Lower leg skin (tissue), 4 donors: ENCODE measurements around the gene ANKDD1B. TPM values are rescaled to one million over a fixed set of nuclear protein-coding genes. Genes with fewer than 3 reads are reported as not detected.
"Not testable (repeated sequence)": the region's sequence is repeated elsewhere in the genome, so short reads cannot be mapped to it uniquely, and the experiment has no call there.

Experiments
- DNase-seq, 2 donors: peaks; one replicate each; pipeline ENCODE4 v3.0.0-alpha.2; 2019; ENCODE audit warnings: low spot score in 2 of 2
- H3K4me3 ChIP-seq: fragments of 200-600 bp; sonication (generic); 2 replicates; pipeline ENCODE4 v1.5.1; 2017; ENCODE audit warnings: mild to moderate bottlenecking, low read depth; ENCODE audit not compliant: poor library complexity, severe bottlenecking
- POLR2A ChIP-seq, 2 donors: fragments of 450-650 bp; IDR thresholded peaks; one replicate each; pipeline ENCODE4 v1.6.1; 2016 to 2017; ENCODE audit warnings: antibody characterized with exemption in 2 of 2, mild to moderate bottlenecking in 1 of 2, moderate library complexity in 1 of 2
- WGBS, 2 donors: methylation state at CpG; one replicate each; pipeline ENCODE4 v1.1.5; 2018; 5-methylcytosine and 5-hydroxymethylcytosine counted together
- intact Hi-C: fragments of 100-400 bp; cut with DNase I; formaldehyde crosslinking; loops from one replicate; pipeline ENCODE4 v1.15.0; 2023; ENCODE audit warnings: low total_unique reads
- total RNA-seq, 4 donors: library from RNA; depleted of rRNA; stranded (reverse); fragments of >200 nt; gene quantifications; one replicate each; pipeline ENCODE4 v1.1.0, GENCODE V29; 2016
- TF ChIP-seq, protein P1 (sequence below), 3 donors: fragments of 450-650 bp; IDR thresholded peaks; one replicate each; pipeline ENCODE4 v1.5.1; 2016; ENCODE audit warnings: antibody characterized with exemption in 3 of 3, mild to moderate bottlenecking in 3 of 3, moderate library complexity in 2 of 3

ANKDD1B gene
- total RNA-seq, result 1 to 10 TPM in 1 of 4 donors, under 1 TPM in 2, not detected in 1; 0.21 to 1.1 (median 0.45) TPM

- 7% methylated on average over 29 to 37 of the region's 52 CpGs for WGBS, 2 donors
- peak in 1 of 2 donors; percentile 90 for DNase-seq
- TF ChIP-seq, protein P1, sequence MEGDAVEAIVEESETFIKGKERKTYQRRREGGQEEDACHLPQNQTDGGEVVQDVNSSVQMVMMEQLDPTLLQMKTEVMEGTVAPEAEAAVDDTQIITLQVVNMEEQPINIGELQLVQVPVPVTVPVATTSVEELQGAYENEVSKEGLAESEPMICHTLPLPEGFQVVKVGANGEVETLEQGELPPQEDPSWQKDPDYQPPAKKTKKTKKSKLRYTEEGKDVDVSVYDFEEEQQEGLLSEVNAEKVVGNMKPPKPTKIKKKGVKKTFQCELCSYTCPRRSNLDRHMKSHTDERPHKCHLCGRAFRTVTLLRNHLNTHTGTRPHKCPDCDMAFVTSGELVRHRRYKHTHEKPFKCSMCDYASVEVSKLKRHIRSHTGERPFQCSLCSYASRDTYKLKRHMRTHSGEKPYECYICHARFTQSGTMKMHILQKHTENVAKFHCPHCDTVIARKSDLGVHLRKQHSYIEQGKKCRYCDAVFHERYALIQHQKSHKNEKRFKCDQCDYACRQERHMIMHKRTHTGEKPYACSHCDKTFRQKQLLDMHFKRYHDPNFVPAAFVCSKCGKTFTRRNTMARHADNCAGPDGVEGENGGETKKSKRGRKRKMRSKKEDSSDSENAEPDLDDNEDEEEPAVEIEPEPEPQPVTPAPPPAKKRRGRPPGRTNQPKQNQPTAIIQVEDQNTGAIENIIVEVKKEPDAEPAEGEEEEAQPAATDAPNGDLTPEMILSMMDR (IDR thresholded peaks at IDR 0.05), result no peak
- TF ChIP-seq POLR2A (IDR thresholded peaks at IDR 0.05), result no peak
- intact Hi-C loops, result no loop called here
- peak within 1 kb of the TSS; percentile 16 for H3K4me3 ChIP-seq
These were observed at the start of gene ANKDD1B for GRCh38 chr5:75611311-75612225. Gene ANKDD1B, plus strand, starts transcription at chr5:75611453. Its CDS starts 182 bp downstream, at chr5:75611635.

- intact Hi-C loops, DNase-seq, H3K4me3 ChIP-seq: not testable (repeated sequence)
- 88 to 97% methylated on average over 12 to 13 of the region's 15 CpGs for WGBS, 2 donors
These were observed 45.1 kb upstream of the ANKDD1B start for GRCh38 chr5:75565991-75566709.

DNA sequence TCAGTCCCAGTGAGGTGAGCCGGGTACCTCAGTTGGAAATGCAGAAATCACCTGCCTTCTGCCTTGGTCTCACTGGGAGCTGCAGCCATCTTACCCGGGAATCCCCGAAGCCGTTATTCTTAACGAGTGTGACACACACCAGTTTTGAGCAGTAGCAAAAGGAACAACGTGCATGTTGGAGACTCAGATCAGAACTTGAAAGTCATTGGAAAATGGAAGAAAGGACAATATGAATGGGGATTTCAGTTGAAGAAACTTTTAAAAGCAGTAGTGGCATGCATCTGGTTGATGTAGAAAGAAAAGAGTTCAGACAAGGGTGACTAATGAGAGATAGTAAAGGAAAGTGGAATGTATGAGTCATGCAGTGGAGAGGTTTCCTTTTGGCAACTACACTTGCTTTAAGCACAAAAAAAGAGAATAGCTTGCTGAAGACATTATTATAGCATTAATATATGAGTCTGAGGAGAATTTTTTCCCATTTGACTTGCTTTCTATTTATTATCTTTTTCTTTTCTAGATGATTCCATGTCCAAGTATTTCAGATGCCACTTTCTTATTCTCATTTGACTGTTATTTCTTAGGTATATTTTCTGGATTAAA, 44.4 kb upstream of the ANKDD1B start:
- no peak for DNase-seq
- intact Hi-C loops, result no loop called here
- TF ChIP-seq, protein P1 (IDR thresholded peaks at IDR 0.05), result no peak
- no peak for TF ChIP-seq POLR2A (IDR thresholded peaks at IDR 0.05)
- WGBS, 2 donors, result 45 to 52% methylated on average over 6 of the region's 6 CpGs
- no peak overlapping the region for H3K4me3 ChIP-seq

DNA sequence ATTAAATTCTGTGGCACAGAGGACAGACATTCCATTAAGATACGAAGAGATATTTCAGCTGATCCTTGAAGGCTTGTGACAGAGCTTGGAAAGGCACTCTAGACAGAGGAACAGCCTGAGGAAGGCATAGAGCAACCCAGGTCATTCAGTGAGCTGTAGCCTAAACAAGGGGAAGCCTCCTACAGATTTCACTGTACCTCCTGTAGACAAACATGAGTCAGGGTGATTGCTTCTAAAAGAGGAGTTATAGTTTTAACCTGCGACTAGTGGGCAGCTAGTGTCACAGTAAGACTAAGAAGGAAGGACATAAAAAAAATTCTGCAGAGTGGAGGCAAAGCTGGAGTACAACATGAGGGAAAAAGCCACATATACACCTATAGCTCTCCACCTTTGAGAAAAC, 43.5 kb upstream of the ANKDD1B start:
- intact Hi-C loops, result no loop called here
- no peak for TF ChIP-seq POLR2A (IDR thresholded peaks at IDR 0.05)
- TF ChIP-seq, protein P1 (IDR thresholded peaks at IDR 0.05), result no peak
- H3K4me3 ChIP-seq, result no peak overlapping the region
- 56 to 63% methylated on average over 2 of the region's 2 CpGs for WGBS, 2 donors
- DNase-seq, result no peak

GRCh38 chr5:75568202-75568601, 43.1 kb upstream of the ANKDD1B start:
- no peak overlapping the region for H3K4me3 ChIP-seq
- TF ChIP-seq POLR2A (IDR thresholded peaks at IDR 0.05), result no peak
- TF ChIP-seq, protein P1 (IDR thresholded peaks at IDR 0.05), result no peak
- intact Hi-C loops, result no loop called here
- no peak for DNase-seq
- WGBS, 2 donors, result 87 to 91% methylated on average over 2 of the region's 2 CpGs

GRCh38 chr5:75571547-75571946, 39.7 kb upstream of the ANKDD1B start:
- 86 to 89% methylated on average over 2 of the region's 2 CpGs for WGBS, 2 donors
- no peak for TF ChIP-seq POLR2A (IDR thresholded peaks at IDR 0.05)
- TF ChIP-seq, protein P1 (IDR thresholded peaks at IDR 0.05), result no peak
- no peak for DNase-seq
- intact Hi-C loops, result no loop called here
- H3K4me3 ChIP-seq, result no peak overlapping the region
